Measurements from ENCODE around the gene SMAD9.
A peak's percentile ranks its signal among the peaks of the same experiment; 100 is the strongest.

Gene SMAD9

GRCh38 chr13:36862722-36863121, 57.3 kb downstream of the SMAD9 start:
- no peak for DNase-seq (ENCODE audit: low spot score)

GRCh38 chr13:36862002-36862685, 57.9 kb downstream of the SMAD9 start:
- DNase-seq (ENCODE audit: low spot score) = no peak

- DNase-seq (ENCODE audit: low spot score) = no peak
Observed at GRCh38 chr13:36859259-36859658, 60.8 kb downstream of the SMAD9 start.

- DNase-seq (ENCODE audit: low spot score) = peak; percentile 70
Observed at GRCh38 chr13:36858290-36858689, 61.7 kb downstream of the SMAD9 start.

DNA sequence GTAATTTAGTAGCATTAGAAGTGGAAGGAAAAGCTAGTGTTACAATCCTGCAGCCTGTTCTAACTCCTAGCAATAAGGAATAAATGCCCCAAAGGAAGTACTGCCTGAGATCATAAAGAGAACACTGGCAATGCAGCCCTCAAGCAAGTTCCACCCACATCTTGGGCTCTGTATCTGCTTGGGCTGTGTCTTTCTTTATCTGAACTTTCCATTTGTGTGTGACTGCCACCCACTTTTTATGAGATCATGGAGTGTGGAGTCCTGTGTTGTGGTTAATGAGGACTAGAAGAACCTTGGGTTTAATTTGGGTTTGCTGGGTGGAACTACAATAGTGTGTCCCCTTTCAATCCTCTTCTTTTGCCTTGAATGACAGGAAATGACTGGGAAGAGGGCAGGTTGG, 62.8 kb downstream of the SMAD9 start:
- DNase-seq (ENCODE audit: low spot score) = no peak

- peak; percentile 8 for DNase-seq (ENCODE audit: low spot score)
Observed at GRCh38 chr13:36850790-36851438, 69.1 kb downstream of the SMAD9 start.

- no peak for DNase-seq (ENCODE audit: low spot score)
Observed at GRCh38 chr13:36848199-36848982, 71.6 kb downstream of the SMAD9 start.

GRCh38 chr13:36847606-36848005, 72.4 kb downstream of the SMAD9 start:
- no peak for DNase-seq (ENCODE audit: low spot score)

DNA sequence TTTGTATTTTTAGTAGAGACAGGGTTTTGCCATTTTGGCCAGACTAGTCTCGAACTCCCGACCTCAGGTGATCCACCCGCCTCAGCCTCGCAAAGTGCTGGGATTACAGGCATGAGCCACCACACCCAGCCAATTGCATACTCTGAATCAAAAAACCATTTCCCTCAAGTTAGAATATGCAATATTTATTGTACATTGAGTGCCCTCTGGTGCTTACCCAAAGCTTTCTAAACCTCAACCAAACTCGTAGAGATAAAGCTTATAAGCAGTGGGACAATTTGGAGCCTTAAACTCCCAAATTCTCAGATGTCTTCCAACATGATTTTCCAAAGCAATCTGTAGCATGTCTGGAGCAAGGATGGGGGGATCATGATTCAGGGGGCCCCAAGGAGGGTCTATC, 78.6 kb downstream of the SMAD9 start:
- no peak for DNase-seq (ENCODE audit: low spot score)

DNA sequence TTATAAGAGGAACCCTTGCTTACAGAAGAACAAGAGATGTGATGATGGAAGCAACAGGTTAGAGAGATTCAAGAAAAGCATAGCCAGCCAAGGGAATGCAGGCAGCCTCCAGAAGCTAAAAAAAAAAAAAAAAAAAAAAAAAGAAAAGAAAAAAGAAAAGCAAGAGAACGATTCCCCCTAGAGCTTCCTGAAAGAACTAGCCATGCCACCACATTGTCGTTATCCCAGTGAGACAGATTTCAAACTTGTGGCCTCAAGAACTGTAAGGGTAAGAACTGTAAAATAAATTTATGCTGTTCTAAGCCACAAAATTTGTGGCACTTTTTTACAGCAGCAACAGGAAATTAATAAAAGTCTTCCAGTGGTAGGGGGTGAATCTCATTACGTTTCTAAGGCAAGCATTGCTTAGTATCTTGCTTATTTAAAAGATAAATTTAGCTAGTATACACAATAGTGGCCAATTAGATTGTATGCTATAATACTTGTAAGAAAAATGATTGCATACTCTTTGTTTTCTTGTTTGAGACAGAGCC, 79.3 kb downstream of the SMAD9 start:
- DNase-seq (ENCODE audit: low spot score) = no peak

- no peak for DNase-seq (ENCODE audit: low spot score)
Observed at GRCh38 chr13:36839981-36840380, 80.1 kb downstream of the SMAD9 start.

DNA sequence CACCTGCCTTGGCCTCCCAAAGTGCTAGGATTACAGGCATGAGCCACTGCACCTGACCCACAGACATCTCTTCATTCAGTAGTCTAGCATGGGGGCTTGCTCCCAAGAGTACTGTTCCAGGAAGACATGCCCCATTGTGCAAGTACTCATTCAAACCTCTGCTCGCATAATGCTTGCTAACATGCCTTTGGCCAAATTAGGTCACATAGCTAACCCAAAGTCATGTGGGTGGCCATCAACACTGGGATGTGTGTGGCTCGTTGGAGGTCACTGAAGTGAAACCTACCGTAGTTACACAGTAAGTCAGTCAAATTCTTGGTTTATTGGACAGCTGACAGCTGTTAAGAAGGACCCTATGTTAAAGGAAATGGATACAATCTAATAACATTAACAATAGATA, 80.8 kb downstream of the SMAD9 start:
- no peak for DNase-seq (ENCODE audit: low spot score)

- no peak for DNase-seq (ENCODE audit: low spot score)
Observed at GRCh38 chr13:36837354-36838092, 82.5 kb downstream of the SMAD9 start.

GRCh38 chr13:36834299-36834698, 85.7 kb downstream of the SMAD9 start:
- no peak for DNase-seq (ENCODE audit: low spot score)

DNA sequence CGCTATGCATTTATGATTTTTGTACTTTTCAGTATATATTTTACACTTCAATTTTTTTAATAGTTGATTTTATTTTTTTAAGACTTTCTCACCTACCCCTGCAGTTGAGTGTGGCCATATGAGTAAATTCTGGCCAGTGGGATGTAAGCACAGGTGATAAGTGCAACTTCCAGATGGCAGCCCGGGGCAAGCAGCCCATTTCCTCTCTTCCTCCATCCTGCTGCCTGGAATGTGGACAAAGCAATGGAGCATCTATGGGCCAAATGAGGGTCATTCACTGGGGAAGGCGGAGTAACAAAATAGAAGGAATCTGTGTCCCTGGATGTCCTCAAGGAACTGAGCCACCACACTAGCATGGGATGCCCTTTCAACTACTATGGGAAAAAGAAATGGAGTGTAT, 88.7 kb downstream of the SMAD9 start:
- DNase-seq (ENCODE audit: low spot score) = no peak

DNA sequence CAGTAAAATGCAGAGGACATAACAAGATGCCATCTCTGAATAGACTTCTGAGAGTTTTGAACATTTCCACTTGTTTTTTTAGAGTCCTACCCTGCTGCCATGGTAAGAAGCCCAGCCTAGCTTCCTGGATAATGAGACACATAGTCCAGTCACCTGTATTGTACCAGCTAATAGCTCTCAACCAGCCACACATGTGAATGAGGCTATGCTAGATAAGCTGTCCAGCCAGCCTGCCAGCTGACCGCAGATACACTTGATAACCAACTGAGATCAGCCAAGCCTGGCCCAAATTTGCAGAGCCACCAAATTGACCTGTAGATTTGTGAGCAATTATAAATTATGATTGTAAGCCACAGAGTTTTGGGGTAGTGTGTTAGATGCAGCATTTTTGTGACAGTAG, 90.3 kb downstream of the SMAD9 start:
- no peak for DNase-seq (ENCODE audit: low spot score)

DNA sequence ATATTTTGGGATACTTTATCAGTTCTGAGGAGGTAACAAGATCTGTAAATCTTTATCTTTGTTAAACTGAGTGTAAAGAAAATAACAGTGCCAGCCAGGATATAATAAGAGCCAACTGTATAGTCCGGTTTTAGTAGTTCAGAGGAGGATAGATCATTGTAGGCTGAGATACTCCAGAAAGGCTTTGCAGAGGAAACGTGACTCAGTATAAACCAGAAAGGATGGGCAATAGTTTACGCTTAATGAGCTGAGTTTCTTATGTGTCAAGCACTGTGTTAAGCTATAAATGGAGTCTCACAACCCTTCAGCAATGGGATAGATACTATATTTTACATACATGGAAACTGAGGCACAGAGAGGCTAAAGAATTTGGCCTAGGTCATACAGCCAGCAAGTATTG, 97.3 kb downstream of the SMAD9 start:
- no peak for DNase-seq (ENCODE audit: low spot score)

- DNase-seq (ENCODE audit: low spot score) = peak; percentile 14
Observed at GRCh38 chr13:36820222-36820621, 99.8 kb downstream of the SMAD9 start.

GRCh38 chr13:36819739-36820090, 100.3 kb downstream of the SMAD9 start:
- peak; percentile 32 for DNase-seq (ENCODE audit: low spot score)

DNA sequence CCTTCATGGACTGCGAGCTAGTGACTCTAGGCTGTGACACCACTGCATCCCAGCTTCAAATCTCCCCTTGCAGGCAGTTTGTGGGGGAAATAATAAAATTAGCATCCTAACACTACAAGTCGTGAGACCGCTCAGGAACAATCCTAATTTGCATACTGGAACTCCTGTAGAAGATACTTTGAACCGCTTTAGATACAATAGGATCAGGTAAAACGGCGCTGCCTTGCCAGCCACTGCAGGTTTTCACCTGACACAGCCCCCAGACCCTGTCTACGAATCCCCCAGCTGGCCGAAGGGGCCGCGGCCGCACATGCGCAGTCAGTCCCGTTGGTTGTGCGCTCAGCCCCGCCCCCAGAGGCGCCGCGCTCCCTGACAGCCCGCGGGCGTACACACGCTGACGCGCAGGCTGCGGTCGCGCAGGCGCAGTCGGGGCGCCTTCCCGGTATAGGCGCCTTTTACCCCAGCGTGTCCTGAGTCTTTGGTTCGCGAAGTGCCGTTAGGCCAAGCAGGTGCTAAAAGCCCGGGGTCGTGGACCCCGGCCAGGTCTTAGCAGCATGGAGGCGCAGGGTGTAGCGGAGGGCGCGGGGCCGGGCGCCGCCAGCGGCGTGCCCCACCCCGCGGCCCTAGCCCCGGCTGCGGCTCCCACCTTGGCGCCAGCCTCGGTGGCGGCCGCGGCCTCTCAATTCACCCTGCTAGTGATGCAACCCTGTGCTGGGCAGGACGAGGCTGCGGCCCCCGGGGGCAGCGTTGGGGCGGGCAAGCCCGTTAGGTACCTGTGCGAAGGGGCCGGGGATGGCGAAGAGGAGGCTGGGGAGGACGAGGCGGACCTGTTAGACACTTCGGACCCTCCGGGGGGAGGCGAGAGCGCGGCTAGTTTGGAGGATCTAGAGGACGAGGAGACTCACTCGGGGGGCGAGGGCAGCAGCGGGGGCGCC, 101.0 kb downstream of the SMAD9 start, which contains the start of gene RFXAP:
RFXAP (plus strand) TSS at position 419 of the 935 bp plus-strand sequence; CDS start at position 555, 136 bp downstream.
- peak; percentile 85 for DNase-seq (ENCODE audit: low spot score)
